Measurements from ENCODE around the gene GPBAR1. TPM values are rescaled to one million over a fixed set of nuclear protein-coding genes. Genes with fewer than 3 reads are reported as not detected.

GPBAR1 gene
- total and polyA plus RNA-seq, 11 donors, result 0.52 to 4.7 (median 1.2) TPM

DNA sequence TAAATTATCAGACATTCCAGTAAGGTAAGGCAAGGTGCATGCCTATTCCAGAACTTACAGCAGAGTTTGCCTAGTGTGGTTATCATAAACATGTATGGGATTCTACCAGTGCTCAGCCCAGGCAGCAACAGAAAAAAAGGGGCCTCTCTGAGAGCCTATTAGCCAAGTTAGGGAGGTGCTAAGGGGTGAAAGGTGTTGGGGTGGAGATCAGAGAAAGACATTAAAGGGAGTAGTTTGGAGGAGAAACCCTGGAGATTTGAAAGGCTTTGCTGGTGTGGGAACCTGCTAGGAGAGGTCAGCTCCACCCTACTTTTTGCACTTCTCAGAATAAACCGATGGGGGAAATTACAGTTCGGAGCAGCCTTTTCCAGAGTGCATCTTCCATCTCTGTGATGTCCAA, 40.9 kb upstream of the GPBAR1 start:
- H3K9me3 ChIP-seq, result no peaks in the 10 kb centered on the region
- peak overlapping the region in 2 of 12 donors; percentile 15 to 98 for H3K27ac ChIP-seq
- no peak for ATAC-seq
- peaks cover 0 to 61% (median 18%) of the 10 kb centered on the region in 9 donors for H3K36me3 ChIP-seq
- no peak for DNase-seq
- H3K4me3 ChIP-seq, result peak overlapping the region in 6 of 12 donors; percentile 24 to 99 (median 96)
- peaks cover 0 to 79% (median 56%) of the 10 kb centered on the region in 12 donors for H3K4me1 ChIP-seq
- intact Hi-C loops (cut with DNase I), result loop anchor here in 7 of 10 donors (1.0 to 10.0 kb wide), 4 partner anchors 37 to 177 kb away; partner anchors contain the start of genes CTDSP1 (in 1 of the 7) and GPBAR1 (in 1 of the 7)
- TF ChIP-seq, protein P1, sequence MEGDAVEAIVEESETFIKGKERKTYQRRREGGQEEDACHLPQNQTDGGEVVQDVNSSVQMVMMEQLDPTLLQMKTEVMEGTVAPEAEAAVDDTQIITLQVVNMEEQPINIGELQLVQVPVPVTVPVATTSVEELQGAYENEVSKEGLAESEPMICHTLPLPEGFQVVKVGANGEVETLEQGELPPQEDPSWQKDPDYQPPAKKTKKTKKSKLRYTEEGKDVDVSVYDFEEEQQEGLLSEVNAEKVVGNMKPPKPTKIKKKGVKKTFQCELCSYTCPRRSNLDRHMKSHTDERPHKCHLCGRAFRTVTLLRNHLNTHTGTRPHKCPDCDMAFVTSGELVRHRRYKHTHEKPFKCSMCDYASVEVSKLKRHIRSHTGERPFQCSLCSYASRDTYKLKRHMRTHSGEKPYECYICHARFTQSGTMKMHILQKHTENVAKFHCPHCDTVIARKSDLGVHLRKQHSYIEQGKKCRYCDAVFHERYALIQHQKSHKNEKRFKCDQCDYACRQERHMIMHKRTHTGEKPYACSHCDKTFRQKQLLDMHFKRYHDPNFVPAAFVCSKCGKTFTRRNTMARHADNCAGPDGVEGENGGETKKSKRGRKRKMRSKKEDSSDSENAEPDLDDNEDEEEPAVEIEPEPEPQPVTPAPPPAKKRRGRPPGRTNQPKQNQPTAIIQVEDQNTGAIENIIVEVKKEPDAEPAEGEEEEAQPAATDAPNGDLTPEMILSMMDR (IDR thresholded peaks at IDR 0.05), result no peak
- TF ChIP-seq POLR2A (IDR thresholded peaks at IDR 0.05), result no peak
- 55 to 61% (median 56%) methylated on average over 2 of the region's 2 CpGs for WGBS, 4 donors
- no peaks in the 10 kb centered on the region for H3K27me3 ChIP-seq

DNA sequence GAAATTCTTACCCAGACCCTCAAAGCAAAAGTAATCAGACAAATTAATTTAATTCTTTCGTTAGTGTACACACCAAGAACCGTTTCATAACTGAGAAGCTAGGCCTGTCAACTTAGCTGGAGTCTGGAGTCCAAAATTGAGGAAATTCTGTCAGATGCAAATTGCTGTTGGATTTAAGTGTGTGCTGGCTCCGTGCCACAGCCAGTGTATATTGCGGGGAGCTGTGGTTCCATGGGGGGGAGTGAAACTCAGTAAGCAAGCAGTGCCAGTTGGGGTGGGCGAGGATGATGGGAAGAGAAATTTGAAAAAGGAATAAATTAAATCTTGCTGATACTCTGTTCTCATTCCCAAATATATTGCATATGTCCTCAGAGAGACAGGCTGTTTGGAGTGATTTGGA, 39.8 kb upstream of the GPBAR1 start:
- DNase-seq, result no peak
- H3K36me3 ChIP-seq, result peaks cover 0 to 72% (median 29%) of the 10 kb centered on the region in 9 donors
- peak overlapping the region in 1 of 12 donors; percentile 98 for H3K27ac ChIP-seq
- intact Hi-C loops (cut with DNase I), result loop anchor here in 5 of 10 donors (1.0 to 5.0 kb wide), 2 partner anchors 36 to 48 kb away; no protein-coding TSS in a partner anchor
- peaks cover 0 to 86% (median 55%) of the 10 kb centered on the region in 12 donors for H3K4me1 ChIP-seq
- H3K9me3 ChIP-seq, result no peaks in the 10 kb centered on the region
- no peak for ATAC-seq
- no peak for TF ChIP-seq POLR2A (IDR thresholded peaks at IDR 0.05)
- TF ChIP-seq, protein P1 (IDR thresholded peaks at IDR 0.05), result no peak
- no peaks in the 10 kb centered on the region for H3K27me3 ChIP-seq
- 64 to 69% (median 65%) methylated on average over 5 of the region's 5 CpGs for WGBS, 4 donors
- peak overlapping the region in 1 of 12 donors; percentile 35 for H3K4me3 ChIP-seq

DNA sequence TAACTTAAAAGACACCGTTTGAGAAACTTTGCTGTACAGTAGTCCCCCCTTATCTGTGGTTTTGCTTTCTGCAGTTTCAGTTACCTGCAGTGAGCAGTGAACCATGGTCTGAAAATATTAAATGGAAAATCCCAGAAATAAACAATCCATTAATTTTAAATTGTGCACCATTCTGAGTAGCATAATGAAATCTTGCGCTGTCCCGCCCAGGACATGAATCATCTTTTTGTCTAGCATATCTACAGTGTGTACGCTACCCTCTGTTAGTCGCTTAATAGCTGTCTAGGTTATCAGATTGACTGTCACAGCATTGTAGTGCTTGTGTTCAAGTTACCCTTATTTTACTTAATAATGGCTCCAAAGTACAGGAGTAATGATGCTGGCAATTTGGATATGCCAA, 37.8 kb upstream of the GPBAR1 start:
- TF ChIP-seq, protein P1 (IDR thresholded peaks at IDR 0.05), result no peak
- TF ChIP-seq POLR2A (IDR thresholded peaks at IDR 0.05), result no peak
- Histone ChIP-seq H3K27me3 (no peaks in the 10 kb centered on the region), H3K36me3 (peaks cover 0 to 92% (median 49%) of the 10 kb centered on the region in 9 donors), H3K27ac (peak overlapping the region in 1 of 12 donors; percentile 38), H3K4me1 (peaks cover 0 to 98% (median 50%) of the 10 kb centered on the region in 12 donors), H3K9me3 (no peaks in the 10 kb centered on the region), H3K4me3 (peak overlapping the region in 1 of 12 donors; percentile 18)
- intact Hi-C loops (cut with DNase I), result loop anchor here in 4 of 10 donors (5.0 kb wide), 1 partner anchor 34 kb away; no protein-coding TSS in a partner anchor
- ATAC-seq (peak in 1 of 4 donors; percentile 35), DNase-seq (no peak)
- 83 to 86% (median 84%) methylated on average over 5 of the region's 5 CpGs for WGBS, 4 donors

DNA sequence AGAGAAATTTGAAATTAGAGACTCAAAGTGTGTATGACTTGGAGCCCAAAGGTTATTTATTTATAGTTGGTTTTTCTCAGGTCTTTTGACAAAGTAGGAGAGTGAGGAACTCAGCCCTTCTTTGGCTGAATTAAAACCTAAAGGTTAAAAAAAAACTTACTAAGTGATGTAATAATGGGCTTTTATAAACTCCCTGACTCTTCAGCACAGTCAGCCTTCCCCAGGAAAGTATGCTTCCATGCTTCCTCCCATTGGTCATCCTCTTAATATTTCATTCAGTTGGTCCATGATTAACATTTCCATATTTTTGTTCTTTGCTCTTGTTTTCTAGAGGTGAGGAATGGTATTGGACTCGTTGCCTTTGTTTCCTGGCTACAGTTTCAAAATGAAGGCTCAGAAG, 36.6 kb upstream of the GPBAR1 start:
- TF ChIP-seq, protein P1 (IDR thresholded peaks at IDR 0.05), result no peak
- no peak for TF ChIP-seq POLR2A (IDR thresholded peaks at IDR 0.05)
- Histone ChIP-seq H3K27ac (peak overlapping the region in 1 of 12 donors; percentile 24), H3K27me3 (no peaks in the 10 kb centered on the region), H3K4me1 (peaks cover 6 to 98% (median 50%) of the 10 kb centered on the region in 12 donors), H3K4me3 (no peak overlapping the region), H3K36me3 (peaks cover 0 to 99% (median 60%) of the 10 kb centered on the region in 9 donors), H3K9me3 (no peaks in the 10 kb centered on the region)
- DNase-seq, result no peak
- intact Hi-C loops (cut with DNase I), result loop anchor here in 4 of 10 donors (5.0 kb wide), 1 partner anchor 33 kb away; no protein-coding TSS in a partner anchor
- 77 to 83% (median 81%) methylated on average over 1 of the region's 1 CpG for WGBS, 4 donors
- ATAC-seq, result no peak

All from heart left ventricle (tissue), 16 donors.